Stimulated activated CD8-positive, alpha-beta memory T cell treated with anti-CD3 and anti-CD28 coated beads, Interleukin-7, amount 100 ng/mL, for 4 hours (primary cell): ENCODE measurements around the gene ARHGAP15.

Experiments
- DNase-seq, 2 donors: peaks; one replicate each; pipeline ENCODE4 v3.0.0-alpha.2; 2020; ENCODE audit warnings: low read depth in 2 of 2

ARHGAP15 gene

GRCh38 chr2:143764261-143764660 lies 635.0 kb downstream of the ARHGAP15 start:
- DNase-seq: no peak

GRCh38 chr2:143764706-143765105 lies 635.5 kb downstream of the ARHGAP15 start:
- no peak for DNase-seq

- no peak for DNase-seq
Measured at GRCh38 chr2:143768991-143769390, 639.8 kb downstream of the ARHGAP15 start.

- DNase-seq: no peak
Measured at GRCh38 chr2:143771939-143772338, 642.7 kb downstream of the ARHGAP15 start.

- DNase-seq: no peak
Measured at GRCh38 chr2:143776526-143777297, 647.5 kb downstream of the ARHGAP15 start.

- no peak for DNase-seq
Measured at GRCh38 chr2:143779021-143779420, 649.8 kb downstream of the ARHGAP15 start.

- DNase-seq: no peak
Measured at GRCh38 chr2:143786026-143786765, 657.0 kb downstream of the ARHGAP15 start.

GRCh38 chr2:143787674-143788073 lies 658.5 kb downstream of the ARHGAP15 start:
- no peak for DNase-seq

GRCh38 chr2:143792602-143793001 lies 663.4 kb downstream of the ARHGAP15 start:
- no peak for DNase-seq

GRCh38 chr2:143793381-143793780 lies 664.2 kb downstream of the ARHGAP15 start:
- no peak for DNase-seq

GRCh38 chr2:143796051-143796450 lies 666.8 kb downstream of the ARHGAP15 start:
- no peak for DNase-seq

- no peak for DNase-seq
Measured at GRCh38 chr2:143801561-143801960, 672.3 kb downstream of the ARHGAP15 start.

GRCh38 chr2:143802242-143802641 lies 673.0 kb downstream of the ARHGAP15 start:
- no peak for DNase-seq

- DNase-seq: no peak
Measured at GRCh38 chr2:143802871-143803650, 673.8 kb downstream of the ARHGAP15 start.

- DNase-seq: no peak
Measured at GRCh38 chr2:143803936-143804335, 674.7 kb downstream of the ARHGAP15 start.

GRCh38 chr2:143805666-143806065 lies 676.4 kb downstream of the ARHGAP15 start:
- no peak for DNase-seq

GRCh38 chr2:143807192-143807591 lies 678.0 kb downstream of the ARHGAP15 start:
- DNase-seq: no peak

- no peak for DNase-seq
Measured at GRCh38 chr2:143807671-143808070, 678.5 kb downstream of the ARHGAP15 start.

- DNase-seq: no peak
Measured at GRCh38 chr2:143808166-143808565, 678.9 kb downstream of the ARHGAP15 start.

GRCh38 chr2:143815082-143815481 lies 685.9 kb downstream of the ARHGAP15 start:
- DNase-seq: no peak

- DNase-seq: no peak
Measured at GRCh38 chr2:143816916-143817315, 687.7 kb downstream of the ARHGAP15 start.
